ENCODE data around the gene TUB. TPM values are rescaled to one million over a fixed set of nuclear protein-coding genes. Genes with fewer than 3 reads are reported as not detected.

Gene TUB
- total and polyA plus RNA-seq, 2 donors from 2014 or later: 5.9 to 6.8 TPM

- Histone ChIP-seq H3K4me1 (ENCODE audit: control insufficient read depth in 2 of 3, insufficient read depth in 2 of 3, low read depth in 1 of 3, low read length in 3 of 3) (peaks cover 0 to 1% (median 0%) of the 10 kb centered on the region in 3 donors), H3K9ac (ENCODE audit: low read length in 3 of 3) (no peak overlapping the region), H3K36me3 (ENCODE audit: control insufficient read depth in 2 of 3, insufficient read depth in 3 of 3, low read length in 3 of 3) (no peaks in the 10 kb centered on the region), H3K27me3 (ENCODE audit: control insufficient read depth, insufficient read depth, low read length) (no peaks in the 10 kb centered on the region), H3K4me3 (ENCODE audit: low read length in 3 of 3) (no peak overlapping the region), H3K9me3 (ENCODE audit: control insufficient read depth in 2 of 3, insufficient read depth in 1 of 3, low read length in 3 of 3) (no peaks in the 10 kb centered on the region), H3K27ac (ENCODE audit: low read depth in 2 of 2, low read length in 2 of 2) (no peak overlapping the region)
- intact Hi-C loops (cut with DNase I): no loop called here
- no peak for FAIRE-seq
- DNase-seq: no peak
- no peak for TF ChIP-seq CTCF (IDR thresholded peaks at IDR 0.05; ENCODE audit: borderline replicate concordance, extremely low read depth, insufficient read depth)
Observed at GRCh38 chr11:8075119-8075726, 5.8 kb upstream of the TUB start.

GRCh38 chr11:8079111-8079675 is 1.8 kb upstream of the TUB start:
- no peak for TF ChIP-seq CTCF (IDR thresholded peaks at IDR 0.05; ENCODE audit: borderline replicate concordance, extremely low read depth, insufficient read depth)
- Histone ChIP-seq H3K27me3 (ENCODE audit: control insufficient read depth, insufficient read depth, low read length) (no peaks in the 10 kb centered on the region), H3K4me1 (ENCODE audit: control insufficient read depth in 2 of 3, insufficient read depth in 2 of 3, low read depth in 1 of 3, low read length in 3 of 3) (peaks cover 0 to 21% (median 13%) of the 10 kb centered on the region in 3 donors), H3K4me3 (ENCODE audit: low read length in 3 of 3) (no peak overlapping the region), H3K9ac (ENCODE audit: low read length in 3 of 3) (no peak overlapping the region), H3K36me3 (ENCODE audit: control insufficient read depth in 2 of 3, insufficient read depth in 3 of 3, low read length in 3 of 3) (no peaks in the 10 kb centered on the region), H3K27ac (ENCODE audit: low read depth in 2 of 2, low read length in 2 of 2) (no peak overlapping the region), H3K9me3 (ENCODE audit: control insufficient read depth in 2 of 3, insufficient read depth in 1 of 3, low read length in 3 of 3) (no peaks in the 10 kb centered on the region)
- intact Hi-C loops (cut with DNase I): no loop called here
- no peak for FAIRE-seq
- no peak for DNase-seq

GRCh38 chr11:8080069-8080670 is 841 bp upstream of the TUB start:
- H3K9ac ChIP-seq (ENCODE audit: low read length in 3 of 3): peak overlapping the region in 1 of 3 donors; percentile 67
- DNase-seq (no peak), FAIRE-seq (no peak)
- no peaks in the 10 kb centered on the region for H3K36me3 ChIP-seq (ENCODE audit: control insufficient read depth in 2 of 3, insufficient read depth in 3 of 3, low read length in 3 of 3)
- TF ChIP-seq CTCF (IDR thresholded peaks at IDR 0.05; ENCODE audit: borderline replicate concordance, extremely low read depth, insufficient read depth): no peak
- no peaks in the 10 kb centered on the region for H3K27me3 ChIP-seq (ENCODE audit: control insufficient read depth, insufficient read depth, low read length)
- H3K9me3 ChIP-seq (ENCODE audit: control insufficient read depth in 2 of 3, insufficient read depth in 1 of 3, low read length in 3 of 3): no peaks in the 10 kb centered on the region
- H3K4me1 ChIP-seq (ENCODE audit: control insufficient read depth in 2 of 3, insufficient read depth in 2 of 3, low read depth in 1 of 3, low read length in 3 of 3): peaks cover 0 to 21% (median 13%) of the 10 kb centered on the region in 3 donors
- peak overlapping the region in 2 of 3 donors; percentile 48 to 73 for H3K4me3 ChIP-seq (ENCODE audit: low read length in 3 of 3)
- no peak overlapping the region for H3K27ac ChIP-seq (ENCODE audit: low read depth in 2 of 2, low read length in 2 of 2)
- intact Hi-C loops (cut with DNase I): no loop called here

All from kidney (tissue), 14 donors.